Measurements from ENCODE around the gene NOD2.
A peak's percentile ranks its signal among the peaks of the same experiment; 100 is the strongest.

NOD2 gene

GRCh38 chr16:50776037-50776436, 82.6 kb downstream of the NOD2 start:
- H3K4me3 ChIP-seq (ENCODE audit: low read depth, low read length): no peak overlapping the region
- in situ Hi-C loops (cut with HindIII; ENCODE audit: low sequenced_read_pairs): no loop called here
- no peak for DNase-seq (ENCODE audit: low read depth, low spot score)
- no peak for TF ChIP-seq CTCF (IDR thresholded peaks at IDR 0.05; ENCODE audit: low read depth, low read length)

- no peak overlapping the region for H3K4me3 ChIP-seq (ENCODE audit: low read depth, low read length)
- no peak for TF ChIP-seq CTCF (IDR thresholded peaks at IDR 0.05; ENCODE audit: low read depth, low read length)
- DNase-seq (ENCODE audit: low read depth, low spot score): no peak
- in situ Hi-C loops (cut with HindIII; ENCODE audit: low sequenced_read_pairs): no loop called here
Observed at GRCh38 chr16:50778284-50779163, 85.1 kb downstream of the NOD2 start.

- no peak overlapping the region for H3K4me3 ChIP-seq (ENCODE audit: low read depth, low read length)
- peak; percentile 12 for TF ChIP-seq CTCF (IDR thresholded peaks at IDR 0.05; ENCODE audit: low read depth, low read length)
- in situ Hi-C loops (cut with HindIII; ENCODE audit: low sequenced_read_pairs): no loop called here
- no peak for DNase-seq (ENCODE audit: low read depth, low spot score)
Observed at GRCh38 chr16:50781043-50781442, 87.6 kb downstream of the NOD2 start.

GRCh38 chr16:50781518-50781917, 88.1 kb downstream of the NOD2 start:
- in situ Hi-C loops (cut with HindIII; ENCODE audit: low sequenced_read_pairs): no loop called here
- no peak for TF ChIP-seq CTCF (IDR thresholded peaks at IDR 0.05; ENCODE audit: low read depth, low read length)
- DNase-seq (ENCODE audit: low read depth, low spot score): no peak
- no peak overlapping the region for H3K4me3 ChIP-seq (ENCODE audit: low read depth, low read length)
